HG02943 (cell line): ENCODE data around the gene TSHZ2.
"Not testable (repeated sequence)": the region's sequence is repeated elsewhere in the genome, so short reads cannot be mapped to it uniquely, and the experiment has no call there.

ENCODE experiments used
- ATAC-seq: cut with Tn5 transposase; IDR thresholded peaks from one replicate; pipeline ENCODE4 v1.9.1; 2021; ENCODE audit warnings: mild to moderate bottlenecking, low read depth, moderate library complexity; ENCODE audit not compliant: unreplicated experiment

TSHZ2 gene

GRCh38 chr20:52962183-52962582 is 10.0 kb upstream of the TSHZ2 start:
- no peak for ATAC-seq

- ATAC-seq, result no peak
These were observed 9.0 kb upstream of the TSHZ2 start for GRCh38 chr20:52963131-52963530.

GRCh38 chr20:52964131-52964530 is 8.0 kb upstream of the TSHZ2 start:
- ATAC-seq, result no peak

GRCh38 chr20:52965380-52965779 is 6.8 kb upstream of the TSHZ2 start:
- ATAC-seq, result no peak

GRCh38 chr20:52965819-52966218 is 6.3 kb upstream of the TSHZ2 start:
- ATAC-seq, result no peak

- not testable (repeated sequence) for ATAC-seq
These were observed 5.6 kb upstream of the TSHZ2 start for GRCh38 chr20:52966543-52966942.

- ATAC-seq, result no peak
These were observed 514 bp upstream of the TSHZ2 start for GRCh38 chr20:52971498-52972189.

- ATAC-seq, result no peak
These were observed 1.0 kb downstream of the TSHZ2 start for GRCh38 chr20:52972965-52973819.

GRCh38 chr20:52974179-52974594 is 2.0 kb downstream of the TSHZ2 start:
- no peak for ATAC-seq

GRCh38 chr20:52975029-52975732 is 3.0 kb downstream of the TSHZ2 start:
- no peak for ATAC-seq

- no peak for ATAC-seq
These were observed 3.8 kb downstream of the TSHZ2 start for GRCh38 chr20:52975803-52976531.

- no peak for ATAC-seq
These were observed 6.7 kb downstream of the TSHZ2 start for GRCh38 chr20:52978851-52979250.

- ATAC-seq, result no peak
These were observed 8.9 kb downstream of the TSHZ2 start for GRCh38 chr20:52981051-52981450.

- ATAC-seq, result no peak
These were observed 11.7 kb downstream of the TSHZ2 start for GRCh38 chr20:52983726-52984450.

GRCh38 chr20:52984451-52984810 is 12.3 kb downstream of the TSHZ2 start:
- no peak for ATAC-seq

GRCh38 chr20:52985687-52986086 is 13.5 kb downstream of the TSHZ2 start:
- ATAC-seq, result no peak

- no peak for ATAC-seq
These were observed 15.1 kb downstream of the TSHZ2 start for GRCh38 chr20:52987295-52987694.

- no peak for ATAC-seq
These were observed 19.7 kb downstream of the TSHZ2 start for GRCh38 chr20:52991830-52992229.

- no peak for ATAC-seq
These were observed 20.5 kb downstream of the TSHZ2 start for GRCh38 chr20:52992632-52993031.

- no peak for ATAC-seq
These were observed 20.9 kb downstream of the TSHZ2 start for GRCh38 chr20:52993076-52993475.
